ENCODE measurements around the gene RGMA.
"Not testable (repeated sequence)": the region's sequence is repeated elsewhere in the genome, so short reads cannot be mapped to it uniquely, and the experiment has no call there.

The RGMA gene

DNA sequence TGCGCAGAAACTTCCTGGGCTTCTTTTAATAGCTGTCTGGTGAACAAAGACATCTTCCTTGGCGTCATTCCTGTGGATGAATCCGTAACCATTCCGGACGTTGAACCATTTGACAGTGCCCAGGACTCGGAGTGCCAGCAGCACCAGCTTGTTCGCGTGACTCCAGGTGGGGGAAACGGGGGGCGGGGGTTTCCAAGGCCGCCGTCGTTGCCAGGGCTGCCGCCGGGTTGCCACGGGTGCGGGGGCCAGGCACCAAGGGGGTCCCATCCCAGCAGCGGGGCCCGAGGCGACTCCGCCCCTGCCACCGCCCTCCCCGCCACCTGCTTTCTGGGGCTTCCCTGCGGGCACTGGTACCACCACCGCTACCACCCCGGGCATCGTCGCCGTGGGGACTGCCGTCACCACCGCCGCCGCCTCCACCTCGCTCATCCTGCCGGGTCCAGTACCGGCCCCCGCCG lies 22.8 kb downstream of the RGMA start:
- DNase-seq: no peak

DNA sequence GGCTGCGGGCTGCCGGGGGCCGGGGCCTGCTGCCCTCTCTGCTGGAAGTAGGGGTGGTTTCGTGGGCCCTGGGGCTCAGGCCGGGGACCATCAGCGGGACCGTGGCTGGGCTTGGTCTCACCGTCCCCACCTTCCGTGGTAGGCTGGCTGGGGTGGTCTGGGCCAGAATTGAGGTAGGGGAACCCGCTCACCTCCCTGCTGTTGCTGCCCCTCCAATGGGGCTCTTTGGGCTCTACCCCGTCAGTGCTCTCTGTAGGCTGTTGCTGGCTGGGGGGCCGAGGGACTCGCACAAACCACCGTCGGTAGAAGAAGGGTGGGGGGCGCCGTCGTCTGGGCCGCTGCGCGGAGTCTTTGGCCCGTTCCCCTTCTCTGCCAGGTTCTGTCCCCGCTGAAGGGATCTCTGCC lies 23.4 kb downstream of the RGMA start:
- no peak for DNase-seq

DNA sequence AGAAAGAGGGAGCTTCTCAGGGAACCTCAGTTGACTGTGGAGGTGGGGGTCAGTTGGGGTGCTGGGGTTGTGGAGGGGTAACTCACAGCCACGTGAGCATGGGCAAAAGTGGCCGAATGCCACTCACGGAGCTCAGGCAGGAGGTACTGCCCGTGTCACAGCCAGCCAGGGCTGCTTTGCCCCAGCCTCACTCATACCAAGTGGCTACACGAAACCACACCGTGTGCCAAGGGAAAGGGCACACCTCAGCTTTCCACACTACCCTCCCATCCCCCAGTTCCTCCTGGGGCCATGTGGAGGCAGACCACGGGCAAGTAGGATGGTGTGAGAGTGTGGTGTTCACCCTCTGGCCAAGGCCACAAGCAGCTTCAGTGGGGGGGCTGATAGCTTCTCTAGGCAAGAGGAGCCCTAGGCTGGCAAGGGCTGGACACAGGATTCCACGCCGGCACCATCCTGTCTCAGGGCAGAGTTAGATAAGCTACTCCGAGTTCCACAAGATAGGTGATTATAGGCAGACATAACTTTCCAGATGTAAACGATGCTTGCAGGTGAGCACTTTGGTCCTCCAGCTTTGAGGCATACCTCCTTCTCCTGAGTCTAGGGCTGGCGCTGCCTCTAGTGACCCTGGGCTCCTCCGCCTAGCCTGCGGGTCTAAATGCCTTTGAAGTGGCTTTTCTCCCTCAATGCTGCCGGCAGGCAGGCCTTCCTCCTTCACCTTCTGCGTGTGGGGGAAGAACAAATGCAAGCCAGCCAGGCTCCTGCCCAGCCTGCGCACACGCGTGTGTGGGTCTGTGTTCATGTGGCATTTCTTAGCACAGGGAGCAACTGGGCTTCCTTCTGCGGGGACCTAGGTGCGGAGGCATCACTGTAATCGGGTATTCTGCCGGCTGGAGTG lies 25.0 kb downstream of the RGMA start:
- DNase-seq: no peak

DNA sequence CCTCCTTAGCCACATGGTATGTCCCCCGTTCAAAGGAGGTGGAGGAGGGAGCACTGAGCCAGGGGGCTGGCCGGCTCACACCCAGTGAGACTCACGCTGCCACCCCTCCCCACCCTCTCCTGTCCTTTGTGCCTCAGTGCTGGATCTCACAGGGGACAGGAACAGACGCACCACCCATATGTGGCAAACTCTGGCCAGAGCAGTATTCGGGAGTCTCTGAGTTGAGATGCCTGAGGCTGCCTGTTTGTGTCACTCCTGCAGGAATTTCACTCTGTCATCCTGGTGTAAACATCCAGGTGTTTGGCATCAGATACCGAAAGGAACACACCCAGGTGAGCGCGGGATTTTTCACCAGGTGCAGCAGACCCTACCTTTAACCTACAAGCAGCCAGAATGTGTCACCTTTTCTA lies 25.7 kb downstream of the RGMA start:
- DNase-seq: no peak

DNA sequence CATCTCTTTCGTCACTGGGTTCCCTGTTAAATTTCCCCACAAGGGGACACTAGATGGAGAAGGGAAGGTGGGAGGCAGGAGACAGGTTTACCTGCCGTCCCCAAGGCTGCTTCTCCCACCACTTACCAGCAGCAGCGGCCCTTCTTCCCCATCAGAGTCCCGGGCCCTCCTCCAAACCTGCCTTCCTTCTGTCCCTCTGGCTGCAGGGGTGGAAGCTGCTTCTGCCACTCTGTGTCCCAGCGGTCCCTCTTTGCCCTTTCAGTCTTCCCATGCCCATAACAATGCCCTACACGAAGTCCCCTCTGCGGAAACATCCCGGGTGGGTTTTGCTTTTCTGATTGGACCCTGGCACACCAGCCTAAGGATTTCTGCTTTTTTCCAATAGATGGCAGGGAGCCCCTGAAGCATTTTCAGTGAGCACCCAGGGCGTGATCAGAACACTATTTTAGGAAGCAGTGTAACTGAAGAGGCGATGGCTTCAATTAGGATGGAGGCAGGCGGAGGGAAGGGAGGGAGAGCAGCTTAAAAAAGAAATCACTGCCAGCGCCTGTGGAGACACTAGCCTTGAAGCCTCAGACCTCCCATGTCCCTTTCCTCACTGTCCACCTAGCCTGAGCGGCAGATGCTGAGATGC lies 26.3 kb downstream of the RGMA start:
- not testable (repeated sequence) for DNase-seq

DNA sequence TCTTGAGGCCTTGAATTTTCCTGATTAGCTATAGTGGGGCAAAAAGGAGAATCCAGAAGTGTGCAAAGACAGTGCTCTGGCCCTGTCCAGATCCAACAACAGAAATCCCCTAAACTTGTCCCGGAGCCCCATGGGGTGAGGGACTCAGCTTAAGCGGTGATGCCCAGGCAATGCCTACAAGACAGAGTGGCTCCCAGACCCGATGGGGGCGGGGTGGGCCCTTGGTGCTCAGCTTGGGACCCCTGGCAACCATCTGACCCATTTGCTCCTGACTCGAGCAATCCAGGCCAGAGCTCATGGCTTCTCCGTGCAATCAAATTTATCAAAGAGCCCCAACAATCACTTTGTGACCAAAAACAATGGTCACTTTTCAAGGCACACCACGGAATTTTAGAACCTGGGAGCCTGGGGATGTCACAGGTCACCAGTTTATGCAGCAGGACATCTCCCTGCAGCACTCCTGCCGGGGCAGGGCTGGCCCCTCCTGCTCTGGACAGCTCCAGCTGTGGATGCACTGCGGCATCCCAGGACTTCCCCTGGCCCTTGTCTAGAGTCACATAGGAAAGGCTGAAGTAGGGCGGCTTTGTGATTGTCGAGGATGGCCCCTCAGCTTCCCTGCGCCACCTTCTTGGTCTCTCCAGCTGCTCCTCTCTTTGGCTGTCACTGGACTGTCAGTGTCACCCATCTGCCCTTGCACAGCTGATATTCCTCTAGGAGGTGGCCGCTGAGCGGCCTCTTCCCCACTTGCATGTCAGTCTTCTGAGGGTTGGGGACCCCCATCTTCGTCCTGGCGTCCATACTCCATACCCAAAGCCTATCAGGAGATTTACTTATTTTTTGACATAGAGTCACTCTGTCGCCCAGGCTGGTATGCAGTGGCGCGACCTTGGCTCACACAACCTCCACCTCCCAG lies 28.4 kb downstream of the RGMA start:
- DNase-seq: no peak

DNA sequence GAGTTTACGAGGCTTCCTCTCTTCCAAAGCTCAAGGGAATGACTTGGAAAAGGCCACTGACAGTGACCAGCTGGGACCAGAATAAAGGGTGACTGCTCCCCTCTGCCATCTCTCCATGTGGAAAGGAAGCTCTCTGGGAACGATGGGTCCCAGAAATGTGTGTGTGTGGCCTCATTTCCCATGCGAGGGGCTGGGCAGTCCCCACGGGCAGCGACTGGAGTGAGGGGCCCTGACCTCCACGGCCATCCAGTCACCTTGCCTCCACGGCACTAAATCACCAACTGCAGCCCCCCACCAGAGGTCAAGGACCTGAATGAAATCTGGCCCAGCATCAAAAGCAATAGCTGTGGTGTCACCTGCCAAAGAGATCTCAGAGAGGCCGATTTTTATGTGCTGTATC lies 29.6 kb downstream of the RGMA start:
- DNase-seq: no peak

DNA sequence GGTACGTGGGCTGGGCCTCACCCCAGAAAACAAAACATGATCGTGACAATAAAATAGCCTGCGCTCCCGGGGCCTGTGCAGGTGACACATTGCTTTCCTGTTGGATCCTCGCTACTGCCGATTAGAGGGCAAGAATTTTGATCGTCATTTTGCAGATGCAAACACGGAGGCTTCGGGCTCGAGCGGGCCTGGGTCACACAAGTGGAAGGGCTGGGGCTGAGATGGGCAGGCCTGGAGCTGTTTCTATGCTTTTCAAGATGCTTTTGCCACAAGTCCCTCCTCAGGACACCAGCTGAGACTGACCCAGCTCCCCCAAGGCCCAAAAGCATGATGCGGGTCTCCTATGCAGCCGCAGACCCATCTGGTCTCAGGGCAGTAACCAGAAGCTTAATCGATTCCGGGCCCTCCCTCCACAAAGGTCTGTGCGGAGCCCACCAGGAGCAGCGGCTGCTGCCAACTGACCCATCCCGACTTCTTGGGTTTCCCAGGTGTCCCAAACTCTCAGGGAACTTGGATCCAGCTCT lies 30.0 kb downstream of the RGMA start:
- DNase-seq: no peak

DNA sequence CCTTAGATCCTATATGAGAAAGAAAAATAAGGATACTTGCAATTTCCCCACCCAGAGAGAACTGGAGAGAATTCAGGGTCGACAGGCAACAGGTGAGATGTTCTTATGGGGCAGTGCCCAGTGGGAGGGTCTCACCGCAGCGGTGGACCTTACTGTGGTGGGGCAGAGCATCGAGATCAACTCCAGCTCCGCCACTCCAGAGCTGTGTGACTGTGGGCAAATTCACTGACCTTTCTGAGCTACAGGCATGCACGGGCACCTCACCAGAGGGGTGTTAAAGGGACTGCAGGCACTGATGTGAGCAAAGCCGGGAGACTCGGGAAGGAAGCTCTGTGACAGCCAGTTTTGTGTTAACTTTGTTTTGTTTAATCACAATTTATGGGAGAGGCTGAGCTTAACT lies 30.9 kb downstream of the RGMA start:
- DNase-seq: no peak

DNA sequence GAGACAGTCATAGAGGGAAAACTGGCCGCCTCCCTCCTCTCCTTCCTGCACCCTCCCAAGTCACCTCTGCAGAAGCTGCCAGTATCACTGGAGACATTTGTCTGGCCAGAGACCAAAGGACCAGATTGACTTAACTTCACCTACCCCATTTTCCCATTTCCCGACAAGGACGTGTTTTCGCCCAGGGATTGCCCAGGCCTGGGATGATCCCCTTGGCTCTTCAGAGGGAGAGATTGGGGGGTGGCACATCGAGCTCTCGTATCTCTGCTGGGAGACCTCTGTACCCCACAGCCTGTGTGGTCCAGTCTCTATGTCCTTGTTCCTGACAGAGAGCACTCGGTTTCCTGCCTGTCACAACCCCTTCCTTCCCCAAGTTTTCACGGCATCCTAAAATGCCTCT lies 31.4 kb downstream of the RGMA start:
- no peak for DNase-seq

DNA sequence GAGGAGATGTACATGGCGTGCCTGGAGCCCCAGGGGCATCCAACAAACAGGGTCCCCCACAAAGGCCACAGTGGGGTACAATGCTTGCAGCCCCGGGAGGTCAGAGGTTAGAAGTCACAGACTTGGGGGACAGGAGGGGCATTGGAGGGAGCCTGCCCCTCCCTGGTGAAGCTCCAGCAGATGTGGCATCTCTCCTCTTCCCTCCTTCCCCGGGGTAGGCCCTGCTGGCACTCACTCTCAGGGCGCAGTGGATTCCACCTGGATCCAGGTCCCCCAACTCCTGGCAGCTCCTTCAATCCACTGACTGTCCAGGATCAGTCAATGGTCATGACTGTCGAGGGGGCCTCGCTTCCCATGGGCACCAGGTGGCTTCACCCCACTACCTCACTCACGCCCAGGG lies 32.2 kb downstream of the RGMA start:
- DNase-seq: no peak

DNA sequence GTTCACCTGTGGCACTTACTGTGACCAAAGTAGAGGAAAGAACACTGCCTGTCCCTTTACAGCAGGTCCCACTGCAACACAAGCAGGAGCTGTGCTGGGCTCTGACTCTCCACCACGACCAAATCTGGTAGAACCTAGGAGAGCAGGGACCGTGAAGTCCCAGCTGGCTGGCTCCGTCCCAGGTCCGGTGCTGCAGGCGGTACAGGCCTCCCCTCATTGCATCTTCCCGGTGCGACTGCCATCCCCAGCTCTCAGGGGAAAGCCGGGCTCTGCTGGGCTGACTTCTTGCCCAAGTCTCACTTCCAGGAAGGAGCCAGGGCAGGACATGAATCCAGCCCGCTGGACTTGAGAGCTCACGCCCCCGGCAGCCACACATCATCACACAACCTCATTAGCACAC lies 33.8 kb downstream of the RGMA start:
- no peak for DNase-seq

DNA sequence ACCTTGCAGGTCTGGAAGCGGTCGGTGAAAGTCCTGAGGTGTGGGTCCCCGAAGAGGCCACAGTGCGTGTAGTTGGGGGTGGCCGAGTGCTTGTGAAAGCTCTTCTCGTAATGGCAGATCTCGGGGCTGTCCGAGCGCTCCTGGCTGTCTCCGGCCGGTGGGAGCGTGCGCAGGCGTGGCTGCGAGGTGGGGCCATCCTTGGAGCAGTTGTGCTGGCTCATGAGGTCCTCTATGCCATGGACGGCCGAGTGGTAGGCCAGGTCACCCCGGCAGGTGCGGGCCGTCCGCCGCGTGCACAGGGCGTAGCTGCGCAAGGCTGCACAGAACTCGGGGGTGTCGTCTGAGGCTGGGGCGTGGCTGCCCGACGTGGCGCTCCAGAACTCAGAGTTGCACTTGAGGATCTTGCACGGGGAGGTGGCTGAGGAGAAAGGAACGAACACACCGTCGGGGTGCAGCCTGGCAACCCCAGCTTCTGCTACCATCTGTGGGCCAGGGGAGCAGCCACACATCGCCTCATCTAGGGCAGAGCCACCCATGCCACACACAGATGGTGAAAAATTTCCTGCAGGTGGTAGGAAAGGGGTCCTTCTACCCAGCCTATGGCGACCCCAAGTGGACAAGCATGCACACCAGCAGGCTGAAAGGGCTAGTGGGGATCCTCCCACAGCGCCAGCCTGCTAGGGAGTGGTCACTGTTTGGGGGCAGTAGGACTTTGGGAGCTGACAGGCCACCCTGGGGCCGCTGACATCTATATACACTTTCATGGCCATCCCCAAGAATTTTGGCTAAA lies 36.7 kb downstream of the RGMA start:
- DNase-seq: no peak

DNA sequence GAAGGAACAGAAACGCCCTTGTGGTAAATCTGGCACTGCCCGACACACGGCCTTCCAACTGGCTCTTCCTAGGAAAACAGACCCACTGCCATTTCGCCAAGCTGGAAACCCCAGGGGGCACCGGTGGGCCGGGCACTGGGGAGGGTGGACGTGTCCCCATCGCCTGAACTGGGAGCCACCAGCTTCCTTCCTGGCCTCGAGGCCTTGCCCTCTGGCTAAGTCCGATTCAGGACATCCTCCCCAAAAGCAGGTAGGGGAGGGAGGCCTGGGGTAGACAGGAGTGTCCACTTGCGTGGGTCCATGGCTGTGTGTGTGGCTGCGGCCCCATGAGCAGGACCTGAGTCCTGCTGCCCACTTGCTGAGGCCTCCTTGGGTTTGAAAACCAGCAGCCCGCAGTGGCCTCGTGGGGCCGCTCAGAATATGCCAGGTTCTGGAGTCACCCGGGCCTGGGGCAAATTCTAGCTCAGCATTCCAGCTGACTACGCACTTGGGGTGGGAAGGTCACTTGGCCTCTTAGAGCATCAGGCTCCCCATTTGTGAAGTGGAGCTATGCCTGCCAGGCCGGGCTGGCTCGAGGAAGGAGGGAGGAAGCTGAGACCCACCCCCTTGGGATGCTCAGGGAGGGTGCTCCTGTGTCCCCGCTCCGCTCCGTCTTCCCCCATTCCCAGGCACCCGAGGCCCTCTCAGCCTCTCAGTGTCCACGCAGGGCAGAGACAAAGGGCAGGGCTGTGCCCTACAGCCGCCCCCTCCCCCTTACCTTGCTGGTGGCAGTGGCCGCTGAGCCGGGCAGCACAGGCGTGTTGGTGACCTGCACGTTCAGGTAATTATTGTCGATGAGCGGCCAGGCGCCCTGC lies 37.5 kb downstream of the RGMA start:
- no peak for DNase-seq

DNA sequence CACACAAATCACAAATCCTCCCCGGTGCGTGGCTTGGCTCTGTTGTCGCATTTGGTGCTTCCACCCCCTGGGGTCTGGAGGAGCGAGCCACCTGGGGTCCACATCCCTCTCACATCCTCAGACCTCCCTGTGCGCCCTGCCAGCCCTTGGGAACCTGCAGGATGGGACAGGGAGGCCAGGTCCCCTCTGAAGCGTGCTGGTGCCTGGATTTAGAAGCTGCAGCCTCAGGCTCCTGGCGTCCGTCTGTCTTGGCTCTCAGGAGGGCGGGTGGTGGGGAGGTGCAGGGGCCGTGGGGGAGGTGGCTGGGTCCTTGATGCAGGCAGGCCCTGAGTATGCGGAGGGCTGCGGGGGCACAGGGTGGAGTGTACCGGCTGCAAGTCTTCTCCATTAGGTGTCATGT lies 38.4 kb downstream of the RGMA start:
- no peak for DNase-seq

DNA sequence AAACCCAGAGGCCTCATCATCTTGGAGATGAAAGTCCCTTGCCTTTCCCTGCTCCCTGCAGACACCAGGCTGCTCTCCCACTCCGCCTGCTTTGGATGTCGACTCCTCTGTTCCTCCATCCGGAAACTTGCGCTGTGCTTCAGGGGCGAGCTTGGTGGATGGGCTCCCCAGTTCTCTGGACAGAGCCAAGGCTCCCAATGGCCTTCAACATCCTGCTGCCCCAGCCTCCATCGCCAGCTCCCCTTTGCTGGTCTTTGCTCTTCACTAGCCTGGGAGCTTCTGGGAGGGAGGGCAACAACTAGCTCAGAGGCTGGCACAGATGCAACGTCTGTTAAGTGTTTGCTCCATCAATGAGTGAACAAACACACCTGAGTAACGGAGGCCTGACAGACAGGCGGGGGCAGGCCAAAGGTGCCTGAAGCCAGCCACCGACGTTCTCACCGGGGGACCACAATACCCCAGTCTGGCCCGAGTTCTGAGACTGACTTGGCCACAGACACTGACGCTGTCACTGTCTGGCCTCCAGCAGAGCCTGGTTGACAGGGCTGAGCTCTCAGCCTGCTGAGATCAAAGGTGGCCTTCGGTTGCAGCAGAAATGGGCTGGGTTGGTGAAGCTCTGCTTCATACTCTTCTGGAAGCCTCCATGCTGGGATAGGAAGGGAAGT lies 39.0 kb downstream of the RGMA start:
- no peak for DNase-seq

DNA sequence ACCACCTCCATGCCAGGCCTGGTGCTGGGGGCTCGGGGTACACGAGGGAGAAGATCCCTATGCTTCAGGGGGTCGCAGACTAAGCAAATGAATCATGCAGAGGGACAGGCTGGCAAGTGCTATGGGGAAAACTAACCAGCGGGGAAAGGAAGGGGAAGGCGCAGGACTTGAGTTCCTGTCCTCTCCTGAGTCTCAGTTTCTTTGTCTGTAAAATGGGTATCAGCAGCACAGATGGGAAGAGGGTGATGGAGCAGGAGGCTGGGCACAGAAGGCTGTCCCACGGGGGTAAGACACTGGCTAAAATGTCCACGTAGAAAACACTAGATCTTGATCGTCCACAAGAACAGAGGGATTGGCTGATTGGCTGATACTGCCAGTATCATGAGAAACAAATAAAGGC lies 39.8 kb downstream of the RGMA start:
- DNase-seq: no peak

DNA sequence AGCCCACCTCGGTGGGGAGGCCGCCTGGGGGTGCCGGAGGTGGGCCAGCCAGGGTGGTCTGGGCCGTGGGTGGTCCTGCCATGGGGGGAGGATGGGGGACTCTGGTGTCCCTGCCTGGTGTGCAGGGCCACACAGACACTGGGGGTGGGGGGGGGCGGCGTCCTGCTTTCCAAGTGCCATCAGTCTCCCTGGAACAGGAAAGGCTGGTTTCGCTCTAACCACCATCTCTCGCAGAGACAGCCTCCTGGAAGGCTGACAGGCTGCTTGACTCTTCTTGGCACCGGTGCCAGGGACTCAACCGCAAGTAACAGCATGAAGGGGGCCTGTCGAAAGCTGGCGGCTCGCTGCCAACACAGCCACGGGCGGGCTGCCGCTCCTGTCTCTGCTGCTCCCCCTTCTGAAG lies 40.3 kb downstream of the RGMA start:
- DNase-seq: no peak

DNA sequence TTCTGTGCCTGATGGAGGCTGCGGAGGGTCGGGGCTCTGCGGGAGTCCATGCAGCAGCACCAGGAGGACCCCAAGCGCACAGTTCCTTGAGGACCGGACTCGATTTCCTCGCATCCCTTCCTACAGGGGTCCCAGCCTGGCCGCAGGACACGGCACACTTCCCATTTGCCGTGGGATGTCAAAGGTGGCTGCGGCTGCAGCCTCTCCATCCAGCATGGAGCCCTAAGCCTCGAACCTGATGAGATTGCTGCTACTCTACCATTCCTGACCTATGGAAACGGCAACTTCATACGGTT lies 40.6 kb downstream of the RGMA start:
- no peak for DNase-seq

DNA sequence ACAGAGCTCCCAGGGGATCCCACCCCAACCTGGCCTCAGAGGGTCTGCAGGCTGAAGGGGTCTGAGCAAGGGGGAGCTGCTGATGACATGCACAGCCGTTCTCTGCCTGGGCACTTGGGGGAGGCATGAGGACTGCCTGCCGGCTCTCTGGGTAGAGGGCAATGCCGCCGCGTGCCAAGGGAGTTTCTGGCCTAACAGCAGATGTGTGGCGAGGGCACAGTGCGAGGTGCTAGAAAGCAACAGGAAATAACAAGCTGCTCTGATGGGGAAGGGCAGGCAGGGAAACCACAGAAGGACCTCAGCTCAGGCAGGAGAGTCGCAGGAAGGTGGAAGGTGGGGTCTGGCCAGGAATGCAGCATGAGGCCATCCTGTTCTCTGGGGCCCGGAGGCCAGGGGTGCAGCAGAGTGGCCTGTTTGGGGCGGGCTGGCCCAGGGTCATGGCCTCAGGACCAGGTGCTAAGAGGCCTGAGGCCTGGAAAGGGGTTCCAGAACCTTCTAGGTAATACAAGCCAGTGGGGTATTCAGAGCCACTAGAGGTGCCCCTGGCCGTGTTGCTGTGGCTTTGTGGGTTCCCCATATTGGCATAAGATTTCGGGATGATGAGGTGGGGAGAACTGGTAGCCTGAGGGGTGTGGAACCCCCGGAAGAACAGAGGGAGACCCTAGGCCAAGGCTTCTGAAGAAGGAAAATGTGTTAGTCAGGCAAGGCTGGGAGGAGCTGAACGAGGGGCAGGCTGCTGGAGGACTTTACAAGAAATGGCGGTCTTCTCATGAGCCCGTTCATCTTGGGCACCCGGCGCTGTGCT lies 41.2 kb downstream of the RGMA start:
- peak; percentile 28 for DNase-seq
